Neural cell (in vitro differentiated cells): ENCODE measurements around the gene CIT. TPM values are rescaled to one million over a fixed set of nuclear protein-coding genes. Genes with fewer than 3 reads are reported as not detected.

ENCODE experiments used
- H2AFZ ChIP-seq: fragments of 200-600, 300-800 bp; sonication (generic), shearing (Covaris generic); 2 replicates; pipeline ENCODE4 v1.6.0; 2014; ENCODE audit warnings: low read depth, mild to moderate bottlenecking, antibody characterized with exemption, low read length, moderate library complexity
- H3F3A ChIP-seq: fragments of 200-600 bp; shearing (Covaris generic); 2 replicates; pipeline ENCODE4 v1.6.1; 2016; ENCODE audit warnings: mild to moderate bottlenecking, moderate library complexity, mixed read lengths, antibody characterized with exemption, low read length; ENCODE audit not compliant: insufficient read depth, poor library complexity, severe bottlenecking
- H3K27ac ChIP-seq: fragments of 200-600, 300-800 bp; sonication (generic), shearing (Covaris generic); 2 replicates; pipeline ENCODE4 v1.5.1; 2014; ENCODE audit warnings: mild to moderate bottlenecking, low read length, moderate library complexity
- H3K27me3 ChIP-seq: fragments of 300-800, 200-600 bp; sonication (generic), shearing (Covaris generic); 2 replicates; pipeline ENCODE4 v1.6.0; 2014; ENCODE audit warnings: mild to moderate bottlenecking, low read depth, low read length, moderate library complexity; ENCODE audit not compliant: insufficient read depth
- H3K36me3 ChIP-seq: fragments of 300-800, 200-600 bp; sonication (generic), shearing (Covaris generic); 2 replicates; pipeline ENCODE4 v1.5.1; 2014; ENCODE audit warnings: mild to moderate bottlenecking, antibody characterized with exemption, low read length, moderate library complexity; ENCODE audit not compliant: insufficient read depth
- H3K4me2 ChIP-seq: fragments of 300-800, 200-600 bp; sonication (generic), shearing (Covaris generic); 2 replicates; pipeline ENCODE4 v1.6.0; 2014; ENCODE audit warnings: mild to moderate bottlenecking, low read length
- H3K4me3 ChIP-seq: fragments of 300-800, 200-600 bp; sonication (generic), shearing (Covaris generic); 2 replicates; pipeline ENCODE4 v1.5.1; 2014; ENCODE audit warnings: mild to moderate bottlenecking, low read length, moderate library complexity
- H3K79me2 ChIP-seq: fragments of 200-600 bp; shearing (Covaris generic); replicated peaks from 2 replicates; pipeline ENCODE4 v1.6.0; 2014; ENCODE audit warnings: mild to moderate bottlenecking, low read length, moderate library complexity; ENCODE audit not compliant: insufficient read depth
- H3K9ac ChIP-seq: fragments of 300-800, 200-600 bp; sonication (generic), shearing (Covaris generic); 2 replicates; pipeline ENCODE4 v1.6.1; 2016; ENCODE audit warnings: mild to moderate bottlenecking, low read length, mixed read lengths
- H3K9me2 ChIP-seq: fragments of 200-600 bp; shearing (Covaris generic); 2 replicates; pipeline ENCODE4 v1.6.1; 2016; ENCODE audit warnings: mild to moderate bottlenecking, low read length, mixed read lengths; ENCODE audit not compliant: insufficient read depth
- H3K9me3 ChIP-seq: fragments of 200-600, 300-800 bp; sonication (generic), shearing (Covaris generic); 2 replicates; pipeline ENCODE4 v1.6.1; 2016; ENCODE audit warnings: mild to moderate bottlenecking, mixed run types, low read length, moderate library complexity, mixed read lengths
- H4K20me1 ChIP-seq: fragments of 200-600 bp; shearing (Covaris generic); 2 replicates; pipeline ENCODE4 v1.6.1; 2016; ENCODE audit warnings: mild to moderate bottlenecking, mixed run types; ENCODE audit not compliant: insufficient read depth
- CTCF ChIP-seq: fragments of 450-650 bp; IDR thresholded peaks from 2 replicates; pipeline ENCODE4 v1.5.1; 2014; ENCODE audit warnings: antibody characterized with exemption, mild to moderate bottlenecking, moderate library complexity; ENCODE audit not compliant: poor library complexity, severe bottlenecking
- EP300 ChIP-seq: fragments of 450-650 bp; conservative IDR thresholded peaks from 2 replicates; pipeline ENCODE4 v1.6.1; 2014; ENCODE audit warnings: antibody characterized with exemption, mild to moderate bottlenecking, moderate library complexity; ENCODE audit not compliant: poor library complexity, severe bottlenecking
- EZH2 ChIP-seq: fragments of 200-600, 300-800 bp; shearing (Covaris generic), sonication (generic); IDR thresholded peaks from 2 replicates; pipeline ENCODE4 v1.6.1; 2014; ENCODE audit warnings: antibody characterized with exemption, low read length, borderline replicate concordance, mild to moderate bottlenecking; ENCODE audit not compliant: insufficient read depth, poor library complexity, severe bottlenecking
- MXI1 ChIP-seq: fragments of 450-650 bp; conservative IDR thresholded peaks from 2 replicates; pipeline ENCODE4 v1.6.1; 2014; ENCODE audit warnings: antibody characterized with exemption, mild to moderate bottlenecking; ENCODE audit not compliant: poor library complexity, severe bottlenecking
- POLR2AphosphoS5 ChIP-seq: IDR thresholded peaks from 2 replicates; pipeline ENCODE4 v1.6.1; 2012
- RAD21 ChIP-seq: fragments of 450-650 bp; conservative IDR thresholded peaks from 2 replicates; pipeline ENCODE4 v1.6.1; 2014; ENCODE audit warnings: antibody characterized with exemption, mild to moderate bottlenecking, moderate library complexity
- REST ChIP-seq: IDR thresholded peaks from 2 replicates; pipeline ENCODE4 v1.6.1; 2012; ENCODE audit warnings: borderline replicate concordance
- SMC3 ChIP-seq: fragments of 450-650 bp; conservative IDR thresholded peaks from 2 replicates; pipeline ENCODE4 v1.6.1; 2014; ENCODE audit warnings: antibody characterized with exemption, mild to moderate bottlenecking, moderate library complexity; ENCODE audit not compliant: poor library complexity
- TAF1 ChIP-seq: IDR thresholded peaks from 2 replicates; pipeline ENCODE4 v1.6.1; 2012; ENCODE audit warnings: low read depth
- polyA plus RNA-seq: library from polyadenylated mRNA; depleted of rRNA; stranded (reverse); fragments of >200 nt; gene quantifications from 2 replicates; pipeline ENCODE4 v1.2.3, GENCODE V29; 2014

Gene CIT
- polyA plus RNA-seq, 1 donor from 2014 or later = 3.3 TPM

- Histone ChIP-seq H3K4me3 (no peak overlapping the region), H3K27ac (no peak overlapping the region)
These were observed 127.5 kb downstream of the CIT start for GRCh38 chr12:119749666-119750065.

GRCh38 chr12:119748497-119748896 lies 128.6 kb downstream of the CIT start:
- Histone ChIP-seq H3K4me3 (no peak overlapping the region), H3K9ac (no peak overlapping the region), H3K4me2 (no peak overlapping the region), H4K20me1 (no peaks in the 10 kb centered on the region), H3K79me2 (no peaks in the 10 kb centered on the region), H3K27ac (no peak overlapping the region), H3K9me3 (no peaks in the 10 kb centered on the region), H3K27me3 (no peaks in the 10 kb centered on the region), H2AFZ (no peak overlapping the region), H3F3A (no peaks in the 10 kb centered on the region), H3K9me2 (no peaks in the 10 kb centered on the region), H3K36me3 (no peaks in the 10 kb centered on the region)
- TF ChIP-seq SMC3 = no peak
- TF ChIP-seq REST = no peak
- no peak for TF ChIP-seq POLR2AphosphoS5
- TF ChIP-seq MXI1 = no peak
- TF ChIP-seq EP300 = no peak
- no peak for TF ChIP-seq EZH2

More at GRCh38 chr12:119749666-119750065, 127.5 kb downstream of the CIT start:
- TF ChIP-seq RAD21 (no peak), EZH2 (no peak), EP300 (no peak), SMC3 (no peak), TAF1 (no peak), REST (no peak), POLR2AphosphoS5 (no peak), CTCF (no peak), MXI1 (no peak)
- Histone ChIP-seq H4K20me1 (no peaks in the 10 kb centered on the region), H2AFZ (no peak overlapping the region), H3K9me2 (no peaks in the 10 kb centered on the region), H3K79me2 (no peaks in the 10 kb centered on the region), H3K36me3 (no peaks in the 10 kb centered on the region), H3K9me3 (no peaks in the 10 kb centered on the region), H3K9ac (no peak overlapping the region), H3K4me2 (no peak overlapping the region), H3F3A (no peaks in the 10 kb centered on the region), H3K27me3 (no peaks in the 10 kb centered on the region)
